GF-D8 (cell line): Measurements from ENCODE around the gene FBXW9.
"Not testable (repeated sequence)": the region's sequence is repeated elsewhere in the genome, so short reads cannot be mapped to it uniquely, and the experiment has no call there.

Source experiments
- DNase-seq: peaks from one replicate; lab custom pipeline; 2025; lab: John Stamatoyannopoulos, UW

Gene FBXW9

DNA sequence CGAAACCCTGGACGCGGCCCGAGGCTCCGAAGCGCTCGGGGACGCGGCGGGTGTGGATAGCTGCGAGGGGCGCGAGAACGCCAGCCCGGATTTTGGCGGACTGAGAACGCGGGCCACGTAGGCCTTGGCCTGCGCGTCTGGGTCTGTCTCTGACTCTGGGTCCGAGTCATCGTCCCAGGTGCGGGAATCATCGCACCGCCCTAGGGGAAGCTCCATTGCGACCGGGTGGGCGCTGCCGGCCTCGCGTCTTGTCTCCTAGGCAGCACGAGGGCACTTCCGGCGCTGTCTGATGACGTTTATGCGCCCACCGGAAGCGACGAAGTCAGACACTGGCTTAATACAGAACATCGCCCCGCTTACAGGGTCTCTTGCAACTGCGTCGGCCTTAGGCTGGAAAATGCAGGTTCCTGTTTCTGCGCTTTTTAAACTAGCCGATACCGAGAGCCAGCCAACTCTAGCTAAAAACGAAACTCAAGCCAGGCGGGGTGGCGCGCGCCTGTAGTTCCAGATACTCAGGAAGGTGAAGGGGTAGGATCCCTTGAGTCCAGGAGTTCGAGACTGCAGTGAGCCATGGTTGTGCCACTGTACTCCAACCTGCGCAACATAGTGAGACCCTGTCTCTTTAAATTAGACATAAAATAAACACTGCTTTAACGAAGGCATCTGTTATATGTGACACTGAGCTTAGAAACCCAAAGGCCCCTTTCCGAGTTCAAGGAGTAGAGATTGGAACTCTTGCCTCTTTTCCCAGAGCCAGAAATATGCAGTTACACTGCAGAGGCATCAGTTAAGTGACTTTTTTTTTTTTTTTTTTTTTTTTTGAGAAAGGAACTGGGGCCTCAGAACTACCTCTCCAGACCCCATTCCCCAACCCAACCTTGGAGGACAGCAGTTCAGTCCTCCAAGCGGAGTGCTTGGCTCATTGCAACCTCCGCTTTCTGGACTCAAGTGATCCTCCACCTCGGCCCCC lies at the start of gene FBXW9:
TSS of gene FBXW9 (minus strand) at position 266 of the 970 bp plus-strand sequence. CDS start at position 216, 50 bp downstream.
- peak; percentile 83 for DNase-seq

DNA sequence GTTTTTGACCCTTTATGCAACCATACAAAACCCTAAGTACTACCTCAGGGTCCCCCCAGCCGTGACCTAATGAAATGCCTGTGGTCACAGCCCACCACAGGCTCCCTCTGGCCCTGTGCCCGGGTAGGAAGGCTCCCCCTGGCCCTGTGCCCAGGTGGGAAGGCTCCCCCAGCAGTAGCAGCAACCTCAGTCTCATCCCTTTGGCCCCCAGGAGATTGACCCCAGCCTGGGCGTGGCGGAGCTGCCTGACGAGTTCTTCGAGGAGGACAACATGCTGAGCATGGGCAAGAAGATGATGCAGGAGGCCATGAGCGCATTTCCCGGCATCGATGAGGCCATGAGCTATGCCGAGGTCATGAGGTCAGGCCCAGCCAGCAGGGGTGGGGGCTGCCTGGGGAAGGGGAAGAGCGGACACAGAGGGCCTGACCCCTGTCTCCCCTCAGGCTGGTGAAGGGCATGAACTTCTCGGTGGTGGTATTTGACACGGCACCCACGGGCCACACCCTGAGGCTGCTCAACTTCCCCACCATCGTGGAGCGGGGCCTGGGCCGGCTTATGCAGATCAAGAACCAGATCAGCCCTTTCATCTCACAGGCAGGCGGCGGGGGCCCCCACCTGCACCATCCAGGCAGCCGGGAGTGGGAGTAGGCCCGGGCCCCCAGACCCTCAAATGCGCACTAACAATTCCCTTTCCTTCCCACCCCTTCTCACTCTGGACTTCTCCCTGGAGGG lies 48.9 kb upstream of the FBXW9 start:
- DNase-seq: no peak

GRCh38 chr19:12737835-12738351 lies 41.5 kb upstream of the FBXW9 start:
- DNase-seq: no peak

DNA sequence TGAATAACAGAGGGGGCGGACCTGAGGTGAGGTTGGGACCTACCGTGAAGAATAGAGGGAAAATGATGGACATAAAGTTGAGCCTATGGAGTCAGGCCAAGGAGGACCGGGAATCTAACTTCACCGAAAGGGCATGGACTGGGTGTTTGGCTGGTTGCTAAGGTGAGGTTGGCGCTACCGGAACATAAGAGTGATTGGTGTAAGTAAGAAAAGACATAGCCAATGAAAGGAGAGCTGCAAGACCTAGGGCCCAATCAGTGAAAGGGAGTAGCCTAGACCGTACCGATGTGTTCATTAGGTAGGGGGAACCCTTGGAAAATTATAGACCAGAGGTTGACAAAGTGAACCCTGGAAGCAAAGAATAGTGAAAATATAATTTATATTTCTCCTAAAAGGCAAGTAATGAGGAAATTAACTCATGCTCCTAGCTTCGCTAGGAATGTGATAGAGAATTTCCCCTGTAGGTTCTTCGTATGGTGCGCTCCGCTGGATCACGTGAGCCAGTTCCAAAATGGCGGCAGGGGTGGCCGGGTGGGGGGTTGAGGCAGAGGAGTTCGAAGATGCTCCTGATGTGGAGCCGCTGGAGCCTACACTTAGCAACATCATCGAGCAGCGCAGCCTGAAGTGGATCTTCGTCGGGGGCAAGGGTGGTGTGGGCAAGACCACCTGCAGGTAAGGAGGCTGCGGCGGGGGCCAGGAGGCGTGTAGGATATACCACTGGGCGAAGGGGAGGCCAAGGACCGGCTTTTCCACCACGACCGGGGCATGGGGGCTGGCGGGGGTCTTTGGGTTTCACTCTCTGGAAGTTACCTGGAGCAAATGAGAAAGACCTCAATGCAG lies 40.8 kb upstream of the FBXW9 start, which contains the start of gene GET3:
TSS of gene GET3 (plus strand) at position 503 of the 840 bp plus-strand sequence. CDS start at position 512, 9 bp downstream.
- DNase-seq: peak; percentile 95

- DNase-seq: peak; percentile 50
These were observed 37.2 kb upstream of the FBXW9 start for GRCh38 chr19:12733369-12734214.

GRCh38 chr19:12731337-12731736 lies 34.9 kb upstream of the FBXW9 start:
- no peak for DNase-seq

- DNase-seq: no peak
These were observed 33.6 kb upstream of the FBXW9 start for GRCh38 chr19:12730064-12730463.

- no peak for DNase-seq
These were observed 31.5 kb upstream of the FBXW9 start for GRCh38 chr19:12727745-12728433.

DNA sequence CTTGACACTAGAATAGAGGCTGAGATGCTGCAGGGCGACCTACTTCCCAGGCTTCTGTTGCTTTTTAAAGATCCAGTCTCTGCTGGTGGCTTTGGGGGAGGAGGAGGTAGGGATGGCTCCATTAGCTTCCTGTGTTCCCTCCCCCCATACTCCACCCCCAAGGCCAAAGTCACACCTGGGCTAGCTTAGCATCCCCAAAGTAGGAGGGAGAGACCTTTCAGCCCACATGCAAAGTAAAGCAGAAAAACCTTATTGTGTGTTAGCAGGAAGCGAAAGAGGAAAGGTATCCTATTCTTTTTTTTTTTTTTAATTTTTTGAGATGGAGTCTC lies 30.5 kb upstream of the FBXW9 start:
- DNase-seq: no peak

- not testable (repeated sequence) for DNase-seq
These were observed 29.2 kb upstream of the FBXW9 start for GRCh38 chr19:12725612-12726011.

- DNase-seq: peak; percentile 63
These were observed 27.4 kb upstream of the FBXW9 start, which contains the start of gene TNPO2 for GRCh38 chr19:12723641-12724426. TNPO2 (minus strand) TSS chr19:12723932; CDS start chr19:12720977, 2,955 bp downstream.

GRCh38 chr19:12723381-12723640 lies 26.9 kb upstream of the FBXW9 start:
- DNase-seq: no peak

- peak; percentile 93 for DNase-seq
These were observed 26.3 kb upstream of the FBXW9 start for GRCh38 chr19:12722566-12723380.

- DNase-seq: no peak
These were observed 25.5 kb upstream of the FBXW9 start for GRCh38 chr19:12721656-12722565.

GRCh38 chr19:12720851-12721655 lies 24.6 kb upstream of the FBXW9 start:
- no peak for DNase-seq

DNA sequence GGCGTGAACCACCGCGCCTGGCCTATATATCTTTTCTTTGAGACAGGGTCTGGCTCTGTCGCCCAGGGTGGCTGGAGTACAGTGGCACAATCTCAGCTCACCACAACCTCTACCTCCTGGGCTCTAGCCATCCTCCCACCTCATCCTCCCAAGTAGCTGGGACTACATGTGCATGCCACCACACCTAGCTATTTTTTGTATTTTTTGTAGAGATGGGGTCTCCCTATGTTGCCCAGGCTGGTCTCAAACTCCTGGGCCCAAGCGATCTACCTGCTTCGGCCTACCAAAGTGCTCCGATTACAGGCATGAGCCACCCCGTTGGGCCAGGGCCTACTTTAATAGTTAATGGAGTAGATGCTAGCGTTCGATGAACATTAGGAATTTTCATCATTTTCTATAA lies 23.9 kb upstream of the FBXW9 start:
- DNase-seq: no peak

DNA sequence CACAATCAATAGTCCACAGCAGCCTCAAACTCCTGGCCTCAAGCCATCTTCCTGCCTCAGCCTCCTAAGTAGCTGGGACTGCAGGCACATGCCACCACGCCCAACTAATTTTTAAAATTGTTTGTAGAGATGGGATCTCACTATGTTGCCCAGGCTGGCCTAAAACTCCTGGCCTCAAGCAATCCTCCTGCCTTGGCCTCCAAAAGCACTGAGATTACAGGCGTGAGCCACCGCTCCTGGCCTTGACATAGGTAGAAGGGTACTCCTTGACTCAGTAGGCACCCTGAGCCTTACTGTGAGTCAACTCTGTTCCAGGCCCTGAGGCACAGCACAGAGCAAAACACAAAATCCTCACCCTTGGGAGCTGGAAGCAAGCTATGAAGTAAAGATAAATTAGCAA lies 19.5 kb upstream of the FBXW9 start:
- no peak for DNase-seq
